ENCODE measurements around the gene ACAD10.
"Not testable (repeated sequence)": the region's sequence is repeated elsewhere in the genome, so short reads cannot be mapped to it uniquely, and the experiment has no call there.

- TF ChIP-seq EZH2phosphoT487 (IDR thresholded peaks at IDR 0.05; ENCODE audit: insufficient read depth, low read depth); EZH2 (IDR thresholded peaks at IDR 0.05; ENCODE audit: insufficient read depth, poor library complexity, severe bottlenecking): not testable (repeated sequence)
These were observed 38.0 kb downstream of the ACAD10 start for GRCh38 chr12:111723646-111724360.

All from GM23248 (cell line).